HG03060 (cell line): Measurements from ENCODE around the gene TAS1R2.

Experiments
- ATAC-seq: cut with Tn5 transposase; IDR thresholded peaks from one replicate; pipeline ENCODE4 v1.9.1; 2021; ENCODE audit warnings: low read depth, moderate number of reproducible peaks; ENCODE audit not compliant: unreplicated experiment

TAS1R2 gene

GRCh38 chr1:18829671-18830070 is 29.8 kb downstream of the TAS1R2 start:
- ATAC-seq: no peak

- ATAC-seq: no peak
Measured at GRCh38 chr1:18828224-18828623, 31.2 kb downstream of the TAS1R2 start.

GRCh38 chr1:18823438-18823837 is 36.0 kb downstream of the TAS1R2 start:
- ATAC-seq: no peak

- no peak for ATAC-seq
Measured at GRCh38 chr1:18820791-18821641, 38.4 kb downstream of the TAS1R2 start.

GRCh38 chr1:18819986-18820790 is 39.3 kb downstream of the TAS1R2 start:
- ATAC-seq: no peak

- ATAC-seq: no peak
Measured at GRCh38 chr1:18819203-18819602, 40.3 kb downstream of the TAS1R2 start.

- ATAC-seq: no peak
Measured at GRCh38 chr1:18817795-18818435, 41.5 kb downstream of the TAS1R2 start.

GRCh38 chr1:18817316-18817715 is 42.1 kb downstream of the TAS1R2 start:
- no peak for ATAC-seq

GRCh38 chr1:18816808-18817207 is 42.7 kb downstream of the TAS1R2 start:
- ATAC-seq: no peak

GRCh38 chr1:18814874-18815531 is 44.5 kb downstream of the TAS1R2 start:
- ATAC-seq: no peak

GRCh38 chr1:18814425-18814824 is 45.0 kb downstream of the TAS1R2 start:
- ATAC-seq: no peak

GRCh38 chr1:18812453-18812939 is 47.0 kb downstream of the TAS1R2 start:
- ATAC-seq: no peak

- ATAC-seq: no peak
Measured at GRCh38 chr1:18811733-18812452, 47.6 kb downstream of the TAS1R2 start.

- no peak for ATAC-seq
Measured at GRCh38 chr1:18809953-18810899, 49.2 kb downstream of the TAS1R2 start.

GRCh38 chr1:18808550-18808949 is 50.9 kb downstream of the TAS1R2 start:
- ATAC-seq: no peak

GRCh38 chr1:18807334-18808063 is 52.0 kb downstream of the TAS1R2 start:
- no peak for ATAC-seq

GRCh38 chr1:18805925-18806849 is 53.3 kb downstream of the TAS1R2 start:
- no peak for ATAC-seq
